ENCODE measurements around the gene MTARC2. TPM values are rescaled to one million over a fixed set of nuclear protein-coding genes. Genes with fewer than 3 reads are reported as not detected.

Gene MTARC2
- total and polyA plus RNA-seq, 2 donors: 18.2 to 31.0 TPM

DNA sequence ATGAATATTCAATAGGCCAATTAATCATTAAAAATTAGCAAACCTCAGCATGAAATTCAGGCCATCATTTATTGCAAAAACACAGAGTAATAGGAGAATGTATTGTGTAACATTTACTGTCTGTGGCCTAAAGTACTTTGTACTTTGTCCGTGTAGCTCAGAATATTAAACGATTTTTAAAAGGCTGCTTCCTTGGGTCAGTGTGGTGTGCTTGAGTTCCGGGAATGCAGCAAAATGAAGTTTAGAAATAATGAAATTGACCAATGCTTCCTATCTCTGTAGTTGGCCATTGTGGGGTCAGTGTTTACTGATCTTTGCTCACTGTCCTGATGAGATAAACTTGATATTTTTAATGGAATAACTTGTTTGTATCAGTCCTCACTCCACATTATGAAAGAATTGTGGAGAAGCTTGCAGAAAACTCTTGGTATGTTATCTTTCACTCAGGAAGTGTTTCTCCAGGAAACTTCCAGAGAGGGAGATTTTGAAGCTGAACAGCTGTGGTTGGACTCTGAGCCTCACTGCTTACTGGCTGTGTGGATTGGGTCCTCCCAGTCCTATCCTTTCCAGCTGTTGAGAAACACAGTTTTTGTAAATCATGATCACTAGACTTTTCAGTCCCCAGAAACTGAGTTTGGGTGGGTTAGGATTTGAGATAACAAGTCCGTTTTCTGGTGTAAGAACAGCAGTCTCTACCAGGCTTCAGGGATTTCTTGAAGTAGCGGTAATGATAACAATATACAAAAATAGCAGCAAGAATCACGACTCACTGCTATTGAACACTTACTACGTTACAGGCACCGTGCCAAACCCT lies 19.4 kb downstream of the MTARC2 start:
- DNase-seq (ENCODE audit: extremely low spot score): no peak
- WGBS: 35% methylated on average over 8 of the region's 8 CpGs
- H3K36me3 ChIP-seq (ENCODE audit: insufficient read depth): no peaks in the 10 kb centered on the region
- H3K4me3 ChIP-seq (ENCODE audit: low read depth, low read length): no peak overlapping the region
- no peaks in the 10 kb centered on the region for H3K4me1 ChIP-seq (ENCODE audit: insufficient read depth)
- H3K27ac ChIP-seq (ENCODE audit: low read depth): no peak overlapping the region

DNA sequence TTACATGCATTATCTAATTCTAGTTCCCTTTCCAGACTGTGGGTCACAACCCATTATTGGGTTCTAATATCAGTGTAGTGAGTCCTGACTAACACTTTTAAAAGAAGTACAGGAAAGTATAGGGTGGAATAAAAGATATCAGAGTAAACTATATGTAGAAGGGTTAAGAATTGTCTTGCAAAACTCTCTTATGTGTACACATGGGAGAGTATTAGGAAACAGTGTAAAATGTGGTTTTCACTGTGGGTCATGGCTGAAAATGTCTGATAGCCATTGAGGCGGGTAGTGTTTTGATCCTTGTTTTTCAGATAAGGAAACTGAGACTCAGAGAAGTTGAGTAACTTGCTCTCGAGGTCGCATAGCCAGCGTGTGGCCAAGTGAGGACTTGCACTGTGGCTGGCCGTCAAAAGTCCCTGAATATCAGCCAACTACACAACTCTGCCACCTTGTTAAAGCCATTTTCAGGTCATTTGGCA lies 20.0 kb downstream of the MTARC2 start:
- no peak for DNase-seq (ENCODE audit: extremely low spot score)
- Histone ChIP-seq H3K4me1 (ENCODE audit: insufficient read depth) (no peaks in the 10 kb centered on the region), H3K27ac (ENCODE audit: low read depth) (peak overlapping the region; percentile 41), H3K4me3 (ENCODE audit: low read depth, low read length) (no peak overlapping the region), H3K36me3 (ENCODE audit: insufficient read depth) (no peaks in the 10 kb centered on the region)
- 65% methylated on average over 5 of the region's 5 CpGs for WGBS

DNA sequence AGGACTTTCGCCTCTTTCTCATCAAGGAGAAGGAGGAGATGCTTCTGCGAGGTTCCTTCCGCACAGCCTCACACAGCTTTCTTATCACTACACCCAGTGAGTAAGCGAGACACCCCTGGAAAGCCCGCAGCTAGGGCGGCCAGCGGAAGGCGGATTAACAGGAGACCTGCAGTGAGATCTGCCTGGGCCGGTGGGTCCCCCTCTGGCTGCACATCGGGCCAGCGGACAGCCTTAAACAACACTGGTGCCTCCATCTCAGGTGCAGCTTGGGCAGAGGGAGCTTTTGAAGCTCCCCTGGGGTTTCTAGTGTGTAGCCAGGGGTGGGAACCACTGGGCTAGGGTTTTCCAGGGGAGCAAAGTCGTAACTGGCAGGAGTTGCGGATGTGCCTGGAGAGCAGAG lies 21.1 kb downstream of the MTARC2 start:
- H3K4me1 ChIP-seq (ENCODE audit: insufficient read depth): no peaks in the 10 kb centered on the region
- no peak overlapping the region for H3K4me3 ChIP-seq (ENCODE audit: low read depth, low read length)
- WGBS: 97% methylated on average over 13 of the region's 13 CpGs
- no peak for DNase-seq (ENCODE audit: extremely low spot score)
- H3K27ac ChIP-seq (ENCODE audit: low read depth): no peak overlapping the region
- H3K36me3 ChIP-seq (ENCODE audit: insufficient read depth): no peaks in the 10 kb centered on the region

DNA sequence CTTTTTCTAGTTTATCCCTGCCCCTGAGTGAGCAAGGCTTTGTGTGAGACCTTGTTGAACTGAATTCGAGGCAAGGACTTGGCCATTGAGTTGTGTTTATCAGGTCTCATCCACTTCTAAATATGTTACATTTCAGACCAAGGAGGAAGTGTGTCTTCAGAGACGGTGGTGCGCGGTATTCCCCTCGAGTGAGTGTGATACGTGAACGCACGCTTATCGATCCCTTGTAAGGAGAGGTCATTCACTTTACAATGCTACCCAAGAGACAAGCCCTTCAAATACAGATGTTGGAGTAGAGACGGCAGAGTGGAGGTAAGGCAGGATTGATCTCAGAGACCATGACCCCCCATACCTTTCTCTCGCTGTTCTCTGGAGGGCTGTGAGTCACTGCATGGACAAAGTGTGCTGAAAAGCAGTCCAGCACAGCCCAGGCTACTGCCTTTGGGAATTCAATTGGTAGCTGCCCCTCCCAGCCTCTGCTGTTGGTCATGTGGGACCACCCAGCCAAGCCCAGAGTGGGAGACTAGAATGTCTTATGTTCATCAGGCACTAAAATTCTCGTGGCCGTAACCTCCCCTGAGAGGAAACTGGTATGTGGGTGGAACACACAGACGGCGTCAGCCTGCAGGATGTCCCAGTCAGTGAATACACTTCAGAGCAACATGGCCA lies 22.3 kb downstream of the MTARC2 start:
- Histone ChIP-seq H3K4me3 (ENCODE audit: low read depth, low read length) (no peak overlapping the region), H3K27ac (ENCODE audit: low read depth) (no peak overlapping the region), H3K4me1 (ENCODE audit: insufficient read depth) (no peaks in the 10 kb centered on the region), H3K36me3 (ENCODE audit: insufficient read depth) (no peaks in the 10 kb centered on the region)
- DNase-seq (ENCODE audit: extremely low spot score): no peak
- WGBS: 90% methylated on average over 15 of the region's 15 CpGs

GRCh38 chr1:220772846-220773245 lies 24.7 kb downstream of the MTARC2 start:
- Histone ChIP-seq H3K4me1 (ENCODE audit: insufficient read depth) (no peaks in the 10 kb centered on the region), H3K27ac (ENCODE audit: low read depth) (no peak overlapping the region), H3K36me3 (ENCODE audit: insufficient read depth) (no peaks in the 10 kb centered on the region), H3K4me3 (ENCODE audit: low read depth, low read length) (no peak overlapping the region)
- DNase-seq (ENCODE audit: extremely low spot score): no peak
- WGBS: 91% methylated on average over 4 of the region's 4 CpGs

GRCh38 chr1:220775240-220775853 lies 27.2 kb downstream of the MTARC2 start:
- no peak for DNase-seq (ENCODE audit: extremely low spot score)
- WGBS: 44% methylated on average over 8 of the region's 8 CpGs
- H3K36me3 ChIP-seq (ENCODE audit: insufficient read depth): peaks cover 2% of the 10 kb centered on the region

DNA sequence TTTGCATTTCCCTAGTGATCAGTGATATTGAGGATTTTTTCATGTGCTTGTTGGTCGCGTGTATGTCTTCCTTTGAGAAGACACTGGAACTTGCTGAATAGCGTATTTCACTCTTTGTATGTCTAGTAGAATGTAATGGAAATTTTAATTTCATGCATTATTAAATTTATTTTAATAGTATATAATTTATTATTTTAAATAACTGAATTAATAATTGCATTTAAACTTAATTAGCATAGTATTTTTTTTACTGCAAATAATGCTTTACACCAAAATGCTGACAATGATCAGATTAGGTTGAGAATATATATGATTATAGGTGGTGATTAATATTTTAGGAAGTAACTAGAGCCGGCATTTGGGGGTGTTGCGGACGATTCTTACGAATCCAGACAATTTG lies 28.1 kb downstream of the MTARC2 start:
- no peak for DNase-seq (ENCODE audit: extremely low spot score)
- WGBS: 94% methylated on average over 7 of the region's 7 CpGs
- H3K36me3 ChIP-seq (ENCODE audit: insufficient read depth): peaks cover 2% of the 10 kb centered on the region
- H3K4me1 ChIP-seq (ENCODE audit: insufficient read depth): no peaks in the 10 kb centered on the region
- no peak overlapping the region for H3K27ac ChIP-seq (ENCODE audit: low read depth)
- H3K4me3 ChIP-seq (ENCODE audit: low read depth, low read length): no peak overlapping the region

More at GRCh38 chr1:220775240-220775853, 27.2 kb downstream of the MTARC2 start:
- H3K27ac ChIP-seq (ENCODE audit: low read depth): no peak overlapping the region
- H3K4me1 ChIP-seq (ENCODE audit: insufficient read depth): no peaks in the 10 kb centered on the region
- H3K4me3 ChIP-seq (ENCODE audit: low read depth, low read length): no peak overlapping the region

GRCh38 chr1:220776720-220777326 lies 28.7 kb downstream of the MTARC2 start:
- Histone ChIP-seq H3K4me3 (ENCODE audit: low read depth, low read length) (no peak overlapping the region), H3K4me1 (ENCODE audit: insufficient read depth) (no peaks in the 10 kb centered on the region), H3K27ac (ENCODE audit: low read depth) (no peak overlapping the region), H3K36me3 (ENCODE audit: insufficient read depth) (peaks cover 2% of the 10 kb centered on the region)
- 31% methylated on average over 19 of the region's 19 CpGs for WGBS
- no peak for DNase-seq (ENCODE audit: extremely low spot score)

GRCh38 chr1:220783453-220783852 lies 35.3 kb downstream of the MTARC2 start:
- WGBS: 84% methylated on average over 3 of the region's 3 CpGs

DNA sequence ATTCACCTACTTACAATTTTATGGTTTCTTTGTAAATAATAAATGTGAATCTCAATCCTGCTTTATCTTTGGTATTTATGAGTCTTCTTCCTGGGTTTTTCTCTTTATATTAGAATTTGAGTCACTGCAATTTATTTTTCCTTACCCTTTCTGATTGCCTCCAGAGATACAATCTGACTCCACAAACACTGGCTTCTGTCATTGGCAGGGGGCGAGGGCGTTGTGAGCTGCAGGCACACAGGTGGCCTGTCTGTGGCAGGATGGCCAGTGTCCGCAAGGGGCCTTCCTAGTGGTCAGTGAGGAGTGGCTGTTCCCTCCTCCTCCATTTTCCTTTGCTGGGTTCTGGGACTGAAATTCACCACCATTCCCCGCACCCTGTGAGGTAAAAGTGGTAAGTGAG lies 36.6 kb downstream of the MTARC2 start:
- H3K36me3 ChIP-seq (ENCODE audit: insufficient read depth): no peaks in the 10 kb centered on the region
- H3K4me3 ChIP-seq (ENCODE audit: low read depth, low read length): no peak overlapping the region
- no peak overlapping the region for H3K27ac ChIP-seq (ENCODE audit: low read depth)
- no peaks in the 10 kb centered on the region for H3K4me1 ChIP-seq (ENCODE audit: insufficient read depth)
- no peak for DNase-seq (ENCODE audit: extremely low spot score)
- WGBS: 93% methylated on average over 4 of the region's 4 CpGs

More at GRCh38 chr1:220783453-220783852, 35.3 kb downstream of the MTARC2 start:
- H3K4me3 ChIP-seq (ENCODE audit: low read depth, low read length): no peak overlapping the region
- no peak for DNase-seq (ENCODE audit: extremely low spot score)
- peaks cover 2% of the 10 kb centered on the region for H3K36me3 ChIP-seq (ENCODE audit: insufficient read depth)
- no peaks in the 10 kb centered on the region for H3K4me1 ChIP-seq (ENCODE audit: insufficient read depth)
- H3K27ac ChIP-seq (ENCODE audit: low read depth): no peak overlapping the region

DNA sequence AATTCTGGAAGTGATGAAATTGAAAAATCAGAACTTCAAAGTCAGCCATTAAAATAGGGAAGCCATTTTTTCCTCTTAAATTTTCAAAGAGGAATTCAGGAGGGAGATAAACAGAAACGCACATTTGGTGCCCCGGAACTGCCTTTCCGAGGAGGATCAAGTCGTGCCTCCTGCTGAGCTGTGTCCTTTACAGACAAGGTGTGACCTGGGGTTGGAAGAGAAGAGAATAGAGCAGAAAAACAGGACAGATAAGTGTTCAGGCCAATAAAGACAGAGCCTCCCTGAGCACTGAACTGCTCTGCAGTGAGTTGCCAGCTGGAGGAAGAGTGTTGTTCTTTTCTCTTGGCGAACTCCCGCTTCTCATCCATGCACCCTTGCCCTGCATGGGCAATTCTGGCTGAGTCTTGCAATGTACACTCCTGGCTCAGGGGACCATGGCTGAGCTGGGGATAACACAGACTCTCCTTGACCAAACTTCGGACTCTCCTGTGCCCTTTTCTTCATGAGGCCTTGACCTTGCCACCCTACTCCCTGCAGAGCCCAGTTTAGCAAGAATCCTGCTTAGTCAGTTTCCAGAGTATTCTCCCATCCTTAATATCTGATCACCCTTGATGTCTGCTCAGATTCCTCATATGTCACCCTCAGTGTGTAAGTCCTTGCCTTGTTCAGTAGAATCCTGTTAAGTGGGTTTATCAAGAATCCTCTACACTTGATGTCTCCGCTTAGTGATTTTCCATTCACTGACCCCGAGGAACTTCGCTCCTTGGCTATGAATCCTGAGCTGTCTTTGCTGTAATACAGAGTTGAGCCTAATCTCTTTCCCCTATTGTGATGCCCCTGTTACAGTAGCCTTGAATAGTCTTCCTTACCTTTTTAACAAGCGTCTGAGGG lies 37.3 kb downstream of the MTARC2 start:
- DNase-seq (ENCODE audit: extremely low spot score): no peak
- Histone ChIP-seq H3K36me3 (ENCODE audit: insufficient read depth) (no peaks in the 10 kb centered on the region), H3K27ac (ENCODE audit: low read depth) (no peak overlapping the region), H3K4me1 (ENCODE audit: insufficient read depth) (no peaks in the 10 kb centered on the region), H3K4me3 (ENCODE audit: low read depth, low read length) (no peak overlapping the region)
- 90% methylated on average over 11 of the region's 11 CpGs for WGBS

DNA sequence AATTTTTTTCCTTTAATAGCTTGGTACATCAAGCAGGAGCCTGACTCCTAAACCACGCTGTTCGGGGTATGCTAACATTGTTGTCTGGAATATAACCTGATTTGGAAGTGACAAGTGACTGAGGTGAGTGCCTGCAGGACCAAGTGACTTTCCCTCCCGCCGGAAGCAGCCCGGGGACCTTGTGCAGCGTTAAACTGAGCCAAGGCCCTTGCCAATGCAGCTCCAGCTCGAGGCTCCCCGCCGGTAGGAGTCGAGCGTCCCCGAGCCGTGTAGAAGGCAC lies 37.9 kb downstream of the MTARC2 start:
- peak overlapping the region; percentile 56 for H3K4me3 ChIP-seq (ENCODE audit: low read depth, low read length)
- H3K4me1 ChIP-seq (ENCODE audit: insufficient read depth): no peaks in the 10 kb centered on the region
- DNase-seq (ENCODE audit: extremely low spot score): no peak
- no peak overlapping the region for H3K27ac ChIP-seq (ENCODE audit: low read depth)
- H3K36me3 ChIP-seq (ENCODE audit: insufficient read depth): no peaks in the 10 kb centered on the region
- WGBS: 25% methylated on average over 13 of the region's 13 CpGs

All from urinary bladder (tissue), 4 donors.